BJ (cell line): Measurements from ENCODE around the gene FHAD1. TPM values are rescaled to one million over a fixed set of nuclear protein-coding genes. Genes with fewer than 3 reads are reported as not detected.
"Not testable (repeated sequence)": the region's sequence is repeated elsewhere in the genome, so short reads cannot be mapped to it uniquely, and the experiment has no call there.

ENCODE experiments used
- CTCF ChIA-PET: fragments of 350-600 bp; formaldehyde crosslinking; extraction: SDS; loops from one replicate; lab custom pipeline; 2021; ENCODE audit warnings: antibody characterized with exemption, inconsistent platforms; lab: Yijun Ruan, JAX
- POLR2A ChIA-PET: fragments of 300-600 bp; sonication (Branson Sonifier 250); formaldehyde crosslinking; extraction: SDS; loops from one replicate; lab custom pipeline; 2021; ENCODE audit warnings: antibody characterized with exemption; lab: Charles Lee
- DNase-seq: peaks from one replicate; pipeline ENCODE4 v3.0.0-alpha.2; 2011; ENCODE audit warnings: low read depth
- H3K27me3 ChIP-seq: 2 replicates; pipeline ENCODE4 v1.6.0; 2011; ENCODE audit warnings: low read length; ENCODE audit not compliant: control insufficient read depth, insufficient read depth
- H3K36me3 ChIP-seq: 2 replicates; pipeline ENCODE4 v1.5.1; 2011; ENCODE audit warnings: low read length; ENCODE audit not compliant: control insufficient read depth, insufficient read depth
- H3K4me3 ChIP-seq: 2 replicates; pipeline ENCODE4 v1.5.1; 2011; ENCODE audit warnings: low read depth, mild to moderate bottlenecking, control low read depth, low read length
- CTCF ChIP-seq: IDR thresholded peaks from 2 replicates; pipeline ENCODE4 v1.5.1; 2011; ENCODE audit warnings: low read depth, mild to moderate bottlenecking, control low read depth, inconsistent platforms, low read length, moderate library complexity; ENCODE audit not compliant: insufficient read depth
- polyA plus RNA-seq: library from polyadenylated mRNA; depleted of rRNA; stranded (reverse); fragments of >200 nt; gene quantifications from 2 replicates; pipeline ENCODE4 v1.2.3, GENCODE V29; 2011

FHAD1 gene
- polyA plus RNA-seq, 1 experiment = not detected

- Histone ChIP-seq H3K27me3 (no peaks in the 10 kb centered on the region), H3K4me3 (no peak overlapping the region), H3K36me3 (peaks cover 4% of the 10 kb centered on the region)
- ChIA-PET POLR2A (interaction anchor here (0.6 kb wide), 1 partner anchor 739 kb away, joined by 3 read pairs; no protein-coding TSS in a partner anchor), CTCF (interaction anchor here (0.6 to 13.1 kb wide), 27 partner anchors 10 to 304 kb away, joined by 3 to 242 read pairs (median 4); partner anchors contain the start of gene TMEM51)
- peak; percentile 95 for TF ChIP-seq CTCF
- DNase-seq = no peak
Measured at GRCh38 chr1:15430787-15431570, 184.0 kb downstream of the FHAD1 start.

- TF ChIP-seq CTCF = no peak
- POLR2A ChIA-PET = no interaction called here
Measured at GRCh38 chr1:15431571-15431948, 184.5 kb downstream of the FHAD1 start.

GRCh38 chr1:15432324-15432723 lies 185.3 kb downstream of the FHAD1 start:
- no peak overlapping the region for H3K4me3 ChIP-seq
- DNase-seq = no peak
- H3K27me3 ChIP-seq = no peaks in the 10 kb centered on the region
- ChIA-PET POLR2A (no interaction called here), CTCF (interaction anchor here (0.7 to 13.1 kb wide), 15 partner anchors 9 to 305 kb away, joined by 3 to 242 read pairs (median 13); partner anchors contain the start of gene TMEM51)
- TF ChIP-seq CTCF = no peak
- H3K36me3 ChIP-seq = peaks cover 2% of the 10 kb centered on the region

More at GRCh38 chr1:15431571-15431948, 184.5 kb downstream of the FHAD1 start:
- Histone ChIP-seq H3K36me3 (peaks cover 4% of the 10 kb centered on the region), H3K4me3 (no peak overlapping the region), H3K27me3 (no peaks in the 10 kb centered on the region)
- DNase-seq = no peak
- CTCF ChIA-PET = interaction anchor here (0.6 to 13.1 kb wide), 25 partner anchors 10 to 304 kb away, joined by 3 to 242 read pairs (median 5); partner anchors contain the start of gene TMEM51

GRCh38 chr1:15433471-15433870 lies 186.4 kb downstream of the FHAD1 start:
- DNase-seq = no peak
- CTCF ChIA-PET = interaction anchor here (3.2 to 13.1 kb wide), 2 partner anchors 97 to 111 kb away, joined by 19 to 242 read pairs; no protein-coding TSS in a partner anchor
- Histone ChIP-seq H3K27me3 (no peaks in the 10 kb centered on the region), H3K4me3 (no peak overlapping the region), H3K36me3 (no peaks in the 10 kb centered on the region; the same call in none of the 2 replicates)
- POLR2A ChIA-PET = no interaction called here
- TF ChIP-seq CTCF = no peak

GRCh38 chr1:15434739-15435138 lies 187.7 kb downstream of the FHAD1 start:
- H3K27me3 ChIP-seq, POLR2A ChIA-PET, DNase-seq, H3K4me3 ChIP-seq, H3K36me3 ChIP-seq: not testable (repeated sequence)
- CTCF ChIA-PET = interaction anchor here (1.0 to 13.1 kb wide), 3 partner anchors 19 to 129 kb away, joined by 3 to 242 read pairs (median 4); no protein-coding TSS in a partner anchor
